Renal pelvis (tissue), 4 donors: ENCODE data around the gene TMEM109. TPM values are rescaled to one million over a fixed set of nuclear protein-coding genes. Genes with fewer than 3 reads are reported as not detected.

Source experiments
- DNase-seq: peaks from one replicate; pipeline ENCODE4 v3.0.0-alpha.2; 2013
- polyA plus RNA-seq, 3 donors: library from polyadenylated mRNA; unstranded; fragments of 120-200 nt; gene quantifications; one replicate each; pipeline ENCODE4 v1.2.1, GENCODE V29; 2013; ENCODE audit not compliant: insufficient read length in 3 of 3

TMEM109 gene
- polyA plus RNA-seq, 3 donors: 84.4 to 101 (median 89.5) TPM

- no peak for DNase-seq
Observed at GRCh38 chr11:60937811-60938210, 23.9 kb downstream of the TMEM109 start.

GRCh38 chr11:60938500-60938899, 24.5 kb downstream of the TMEM109 start:
- DNase-seq: no peak

GRCh38 chr11:60939301-60939700, 25.3 kb downstream of the TMEM109 start:
- no peak for DNase-seq

GRCh38 chr11:60939855-60940254, 25.9 kb downstream of the TMEM109 start:
- DNase-seq: no peak

GRCh38 chr11:60941371-60942119, 27.6 kb downstream of the TMEM109 start:
- no peak for DNase-seq

GRCh38 chr11:60942219-60942618, 28.3 kb downstream of the TMEM109 start:
- DNase-seq: no peak

DNA sequence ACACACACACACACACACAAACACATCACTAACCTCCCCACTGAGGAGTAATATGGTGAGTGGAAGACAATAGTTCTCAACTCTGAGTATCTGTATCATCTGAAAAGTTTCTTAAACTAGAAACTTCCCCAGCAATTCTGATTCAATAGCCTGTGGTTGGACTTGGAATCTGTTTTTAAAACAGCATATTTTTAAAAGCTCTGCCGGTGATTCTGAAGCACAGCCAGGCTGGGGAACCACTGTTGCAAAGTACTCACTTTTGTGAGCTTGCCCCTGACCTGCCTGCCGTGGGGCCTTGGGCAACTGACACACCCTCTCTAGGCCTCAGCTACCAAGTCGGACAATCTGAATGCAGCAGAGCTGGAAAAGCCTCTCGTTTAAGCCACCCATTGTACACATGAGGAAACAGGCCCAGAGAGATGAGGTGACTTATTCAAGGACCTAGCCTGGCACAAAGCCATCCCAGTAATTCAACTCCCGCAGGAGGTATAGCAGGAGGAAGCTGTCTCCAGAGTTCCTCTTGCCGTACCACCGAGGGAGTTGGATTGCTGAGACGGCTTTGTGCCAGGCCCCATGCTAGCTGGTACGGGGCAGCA, 29.1 kb downstream of the TMEM109 start:
- no peak for DNase-seq

DNA sequence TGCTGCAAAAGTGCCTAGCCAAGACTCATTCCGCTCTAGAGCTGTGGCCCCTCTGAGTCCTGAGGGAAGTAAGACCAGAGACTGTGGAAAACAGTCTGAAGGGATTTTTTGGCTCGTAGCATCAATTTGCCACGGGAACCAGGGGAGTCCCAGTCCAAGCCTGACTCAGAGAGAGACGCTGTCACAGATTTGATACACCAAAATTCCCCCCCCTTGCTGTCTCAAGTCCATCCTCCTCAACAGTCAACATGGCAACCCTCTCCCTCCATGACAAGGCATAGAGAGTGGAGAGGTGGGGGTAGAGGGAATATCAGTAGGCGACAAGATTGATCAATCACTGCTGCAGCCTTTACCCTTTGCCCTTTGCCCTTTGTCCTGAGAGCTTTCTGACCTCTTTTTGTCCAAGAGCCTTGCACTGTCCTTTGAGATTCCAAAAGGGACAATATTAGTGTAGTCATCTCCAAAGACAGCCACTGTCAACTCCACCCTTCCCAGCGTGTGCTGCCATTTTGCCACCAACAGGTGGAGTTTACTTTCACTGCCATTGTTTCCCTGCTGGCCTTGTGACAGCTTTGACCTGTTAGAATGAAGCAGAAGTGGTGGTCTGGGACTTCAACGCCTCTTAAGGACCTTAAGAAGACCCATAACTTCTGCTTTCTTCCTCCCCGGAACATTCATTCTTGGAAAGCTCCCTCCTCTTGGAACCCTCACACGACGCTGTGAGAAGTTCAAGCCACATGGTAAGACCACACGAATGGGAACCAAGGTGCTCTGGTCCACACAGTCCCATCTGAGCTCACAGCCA, 30.7 kb downstream of the TMEM109 start:
- no peak for DNase-seq

DNA sequence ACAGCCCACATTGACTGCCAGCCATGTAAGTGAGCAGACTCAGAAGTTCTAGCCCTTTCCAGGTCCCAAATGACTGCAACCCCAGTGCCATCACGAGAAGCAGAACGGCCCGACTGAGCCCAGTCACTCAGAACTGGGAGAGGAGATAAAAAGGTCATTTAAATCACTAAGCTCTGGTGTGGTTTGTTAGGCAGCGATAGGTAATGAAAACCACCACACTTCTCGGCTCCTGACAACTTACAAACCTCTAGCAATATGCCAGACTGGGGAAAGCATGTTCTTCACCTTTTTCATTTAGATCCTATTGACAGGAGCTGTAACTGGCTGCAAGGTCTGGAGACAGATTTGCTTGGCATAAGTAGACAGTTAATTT, 31.3 kb downstream of the TMEM109 start:
- no peak for DNase-seq

DNA sequence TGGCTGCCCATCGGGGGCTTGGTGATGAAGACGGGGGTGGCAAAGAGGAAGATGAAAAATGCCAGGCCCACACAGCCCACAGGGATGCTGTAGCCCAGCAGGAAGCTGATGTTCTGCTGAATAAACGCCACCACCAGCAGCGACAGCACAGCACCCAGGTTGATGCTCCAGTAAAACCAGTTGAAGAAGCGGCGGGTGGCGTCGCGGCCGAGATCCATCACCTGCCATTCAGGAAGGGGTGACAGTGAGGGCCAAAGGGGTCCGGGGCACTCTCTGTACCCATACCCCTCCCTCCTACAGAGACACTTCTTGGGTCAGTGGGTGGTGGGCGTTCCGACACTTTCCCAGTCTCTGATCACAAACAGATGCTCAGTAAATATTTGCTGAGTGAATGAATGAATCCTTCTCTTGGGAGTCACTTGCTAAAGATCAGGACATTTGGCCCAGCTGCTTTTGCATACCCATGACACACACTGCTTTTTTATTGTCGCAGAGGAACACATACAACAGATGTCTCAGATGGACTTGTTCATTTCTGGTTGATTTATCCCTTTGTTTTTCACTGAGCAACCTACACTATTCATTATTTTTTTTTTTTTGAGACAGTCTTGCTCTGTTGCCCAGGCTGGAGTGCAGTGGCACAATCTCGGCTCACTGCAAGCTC, 32.8 kb downstream of the TMEM109 start:
- no peak for DNase-seq

GRCh38 chr11:60947700-60948099, 33.7 kb downstream of the TMEM109 start:
- DNase-seq: no peak

DNA sequence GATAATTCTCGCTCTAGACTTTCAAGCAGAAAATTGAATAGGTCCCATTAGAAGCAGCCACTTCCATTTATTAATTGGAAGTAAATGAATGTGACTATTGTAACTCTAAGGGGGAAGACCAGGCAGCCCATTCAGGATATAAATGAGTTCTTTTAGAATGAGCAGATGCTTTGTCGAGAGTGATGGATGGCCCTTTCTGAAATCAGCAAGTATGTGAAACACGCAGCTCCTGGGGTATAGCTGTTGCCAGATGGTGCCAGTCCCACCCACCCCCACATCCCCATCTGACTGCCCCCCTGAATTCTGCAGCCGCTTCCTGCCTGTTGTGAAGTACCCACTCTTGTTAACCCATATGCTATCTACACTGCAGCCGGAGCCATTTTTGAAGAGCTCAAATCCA, 34.3 kb downstream of the TMEM109 start:
- no peak for DNase-seq

DNA sequence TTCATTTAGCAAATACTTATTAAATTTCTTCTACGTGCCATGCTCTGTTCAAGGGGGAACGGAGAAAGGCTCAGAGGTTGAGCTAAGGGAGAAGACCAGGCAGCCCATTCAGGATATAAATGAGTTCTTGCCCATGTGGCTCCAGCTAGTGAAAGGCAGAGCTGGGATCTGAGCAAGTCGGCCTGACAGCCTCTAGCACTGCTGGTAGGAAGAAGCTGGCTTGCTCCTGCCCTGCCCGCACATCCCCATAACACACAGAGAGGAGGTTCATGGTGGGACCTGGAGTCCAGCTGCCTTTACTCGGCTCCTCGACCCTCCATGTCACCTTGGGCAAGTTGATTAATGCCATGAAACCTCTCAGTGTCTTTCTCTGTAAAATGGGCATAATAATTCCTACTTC, 36.1 kb downstream of the TMEM109 start:
- DNase-seq: no peak

GRCh38 chr11:60950933-60951605, 37.1 kb downstream of the TMEM109 start:
- DNase-seq: peak; percentile 24

DNA sequence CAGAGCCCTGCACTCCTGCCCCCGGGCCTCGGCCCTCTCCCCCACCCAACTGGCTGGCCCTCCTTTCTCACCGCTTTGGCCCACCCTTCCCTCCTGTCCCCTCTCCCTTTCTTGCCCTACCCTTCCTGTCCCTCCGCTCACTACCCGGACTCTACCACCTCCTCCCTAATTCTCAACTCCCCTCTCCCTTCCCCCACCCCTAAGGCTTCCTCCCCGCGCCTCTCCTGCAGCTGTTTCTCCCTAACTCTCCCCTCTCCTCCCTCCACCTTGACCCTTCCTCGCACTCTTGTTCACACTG, 37.6 kb downstream of the TMEM109 start:
- peak; percentile 27 for DNase-seq

- DNase-seq: peak; percentile 45
Observed at GRCh38 chr11:60951904-60952741, 38.2 kb downstream of the TMEM109 start, which contains the start of gene SLC15A3. Gene SLC15A3 (minus strand): TSS chr11:60952176. CDS start chr11:60951551, 625 bp downstream.

DNA sequence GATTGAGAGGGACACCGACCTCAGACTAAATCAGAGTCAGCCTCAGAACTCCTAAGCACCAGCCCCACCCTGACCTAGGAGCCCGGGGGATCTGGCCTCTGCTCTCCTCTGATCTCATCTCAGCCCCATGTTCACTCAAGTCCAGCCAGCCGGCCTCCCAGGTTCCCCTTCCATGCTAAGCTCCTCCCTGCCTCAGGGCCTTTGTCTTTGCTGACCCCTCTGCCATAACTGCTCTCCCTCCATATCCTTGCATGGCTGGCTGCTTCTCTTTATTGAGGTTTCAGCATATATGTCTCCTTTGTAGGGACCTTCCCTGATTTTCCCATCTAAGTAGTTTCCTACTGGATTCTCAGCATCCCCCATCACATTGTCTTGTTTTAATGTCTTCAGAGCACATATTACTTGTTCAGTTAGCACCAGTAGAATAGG, 38.8 kb downstream of the TMEM109 start:
- DNase-seq: no peak

DNA sequence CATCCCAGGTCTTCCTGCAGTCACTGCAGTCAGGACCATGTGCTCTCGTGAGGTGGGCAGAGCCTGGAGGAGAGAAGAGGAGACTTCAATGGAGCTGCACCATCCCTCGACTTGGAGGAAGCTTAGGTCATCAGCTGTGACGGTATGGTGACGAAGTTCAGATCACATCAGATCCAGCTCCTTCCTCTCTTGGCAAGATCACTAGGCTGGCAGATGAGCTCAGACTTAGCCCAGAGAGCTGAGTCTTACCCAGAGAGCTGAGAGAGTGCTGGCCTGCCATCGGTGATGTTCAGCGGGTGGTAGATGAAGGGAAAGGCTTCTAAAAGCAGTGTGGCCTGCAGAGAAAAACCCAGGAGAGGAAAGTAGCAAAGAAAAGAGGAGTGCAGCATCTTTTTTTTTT, 39.8 kb downstream of the TMEM109 start:
- no peak for DNase-seq

DNA sequence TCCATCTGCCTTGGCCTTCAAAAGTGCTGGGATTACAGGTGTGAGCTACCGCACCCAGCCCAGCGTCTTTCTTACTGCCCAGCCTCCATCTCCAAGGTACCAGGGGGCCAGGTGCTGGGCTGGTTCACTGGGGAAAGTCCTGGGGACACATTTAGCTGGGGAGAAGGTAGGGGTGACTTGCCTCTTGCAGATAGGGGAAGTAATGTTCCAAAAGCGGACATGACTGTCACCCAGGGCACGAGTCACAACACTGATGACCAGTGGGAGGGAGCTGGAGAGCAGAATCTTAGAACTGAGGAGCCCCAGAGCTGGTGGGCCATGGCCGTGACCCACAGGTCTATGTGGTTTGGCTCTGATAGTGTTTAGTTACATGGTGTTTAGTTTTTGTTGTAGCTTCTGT, 40.5 kb downstream of the TMEM109 start:
- no peak for DNase-seq

- DNase-seq: no peak
Observed at GRCh38 chr11:60955571-60955970, 41.6 kb downstream of the TMEM109 start.

- no peak for DNase-seq
Observed at GRCh38 chr11:60957188-60957587, 43.2 kb downstream of the TMEM109 start.
